Activated CD4-positive, CD25-positive, alpha-beta regulatory T cell treated with anti-CD3 and anti-CD28 coated beads, Interleukin-2, amount 50 U/mL, for 16 hours (primary cell): ENCODE data around the gene ERG.

ENCODE experiments used
- DNase-seq: peaks from one replicate; pipeline ENCODE4 v3.0.0-alpha.2; 2020; ENCODE audit warnings: low read depth, low spot score

The ERG gene

GRCh38 chr21:38330666-38331065 lies 167.6 kb downstream of the ERG start:
- DNase-seq: no peak
